K562 (cell line): Measurements from ENCODE around the gene KSR2. TPM values are rescaled to one million over a fixed set of nuclear protein-coding genes. Genes with fewer than 3 reads are reported as not detected.

Experiments used
- BCOR ChIP-seq: fragments of 450-650 bp; IDR thresholded peaks from 2 replicates; pipeline ENCODE4 v1.6.1; 2016
- EP400 ChIP-seq: fragments of 450-650 bp; IDR thresholded peaks from 2 replicates; pipeline ENCODE4 v1.6.1; 2017; ENCODE audit warnings: antibody characterized with exemption, mild to moderate bottlenecking, moderate library complexity
- MAFG ChIP-seq: fragments of 450-650 bp; conservative IDR thresholded peaks from 2 replicates; pipeline ENCODE4 v1.6.1; 2016; ENCODE audit warnings: missing genetic modification characterization, missing compliant biosample characterization
- MCM5 ChIP-seq: fragments of 450-650 bp; IDR thresholded peaks from 2 replicates; pipeline ENCODE4 v1.6.1; 2016; ENCODE audit warnings: low read depth
- MECOM ChIP-seq: fragments of 250-450 bp; sonication (Bioruptor Pico); IDR thresholded peaks from 2 replicates; pipeline ENCODE4 v1.8.0; 2022; ENCODE audit warnings: inconsistent platforms
- MIER1 ChIP-seq: fragments of 450-650 bp; IDR thresholded peaks from 2 replicates; pipeline ENCODE4 v1.6.1; 2016; ENCODE audit warnings: antibody characterized with exemption, mild to moderate bottlenecking, low read depth
- MTA1 ChIP-seq: fragments of 450-650 bp; IDR thresholded peaks from 2 replicates; pipeline ENCODE4 v1.6.1; 2017; ENCODE audit warnings: borderline replicate concordance
- MYBL2 ChIP-seq, 2 experiments: fragments of 450-650 bp in 1 of 2; sonication (generic) in 1 of 2; formaldehyde crosslinking in 1 of 2; IDR thresholded peaks; 2 replicates each; pipeline versions ENCODE4 v1.6.1 to v1.8.1; 2017 to 2022; ENCODE audit warnings: borderline replicate concordance in 1 of 2, inconsistent platforms in 1 of 2, low read depth in 1 of 2, mild to moderate bottlenecking in 1 of 2, missing genetic modification reagents in 1 of 2, moderate library complexity in 1 of 2
- PRPF4 ChIP-seq: fragments of 200-400 bp; formaldehyde crosslinking; IDR thresholded peaks from one replicate; pipeline ENCODE4 v1.6.1; 2017; ENCODE audit warnings: low read length, low read depth, mild to moderate bottlenecking; ENCODE audit not compliant: insufficient read depth, poor library complexity, severe bottlenecking
- RBM17 ChIP-seq: fragments of 200-400 bp; formaldehyde crosslinking; IDR thresholded peaks from 2 replicates; pipeline ENCODE4 v1.6.1; 2017; ENCODE audit warnings: low read depth, mild to moderate bottlenecking, low read length, borderline replicate concordance
- SREBF1 ChIP-seq: fragments of 150-350 bp; IDR thresholded peaks from 2 replicates; pipeline ENCODE4 v1.6.1; 2014; ENCODE audit warnings: antibody characterized with exemption, low read depth, low read length, borderline replicate concordance
- SRSF9 ChIP-seq: fragments of 200-400 bp; formaldehyde crosslinking; IDR thresholded peaks from 2 replicates; pipeline ENCODE4 v1.6.1; 2017; ENCODE audit warnings: low read depth, low read length, borderline replicate concordance
- TBL1XR1 ChIP-seq, 2 experiments: IDR thresholded peaks; 2 replicates each; pipeline ENCODE4 v1.6.1; 2012; ENCODE audit warnings: improper control_type of control experiment in 2 of 2, low read length in 2 of 2, mild to moderate bottlenecking in 1 of 2
- TEAD4 ChIP-seq, 2 experiments: sonication (generic) in 1 of 2; formaldehyde crosslinking in 1 of 2; IDR thresholded peaks; 2 replicates each; pipeline versions ENCODE4 v1.6.1 to v1.8.0; 2012 to 2022; ENCODE audit warnings: borderline replicate concordance in 1 of 2, inconsistent platforms in 1 of 2, low read length in 1 of 2, mild to moderate bottlenecking in 1 of 2, missing genetic modification reagents in 1 of 2
- YY1 ChIP-seq, 3 experiments: IDR thresholded peaks; 2 replicates each; pipeline ENCODE4 v1.6.1; 2011; ENCODE audit warnings: low read length in 2 of 3, mild to moderate bottlenecking in 2 of 3, moderate library complexity in 2 of 3, borderline replicate concordance in 1 of 3, control low read depth in 1 of 3, low read depth in 1 of 3; ENCODE audit not compliant: insufficient read depth in 3 of 3, insufficient replicate concordance in 2 of 3, control insufficient read depth in 1 of 3, insufficient read length in 1 of 3; ENCODE audit errors: extremely low read depth in 1 of 3
- ZEB2 ChIP-seq: fragments of 450-650 bp; IDR thresholded peaks from 2 replicates; pipeline ENCODE4 v1.6.1; 2016
- polyA plus RNA-seq, 8 experiments: library from polyadenylated mRNA; depleted of rRNA in 4 of 8; stranded (reverse) in 5 of 8; unstranded in 3 of 8; fragments of >200 nt; fragmentation: Nextera tagmentation in 2 of 8; fragmentation: Illumina TruSeq in 1 of 8; extraction: Ambion mirVana in 2 of 8; extraction: Trizol in 1 of 8; gene quantifications; 2 replicates each; pipeline versions ENCODE4 v1.2.1 to v1.2.3, GENCODE V29; 2011 to 2014; ENCODE audit warnings: inconsistent platforms in 1 of 8, missing spikeins in 1 of 8
- total RNA-seq, 7 experiments: library from RNA; depleted of rRNA in 6 of 7; stranded (reverse); fragments of >200 nt in 6 of 7; fragmentation: Illumina TruSeq in 2 of 7; extraction: Trizol in 2 of 7; gene quantifications; 2 replicates each; pipeline versions ENCODE4 v1.2.1 to v1.2.3, GENCODE V29; 2011 to 2021; ENCODE audit warnings: low replicate concordance in 1 of 7
- TF ChIP-seq, protein P1 (sequence below): fragments of 450-650 bp; formaldehyde crosslinking; IDR thresholded peaks from 2 replicates; pipeline ENCODE4 v1.4.0; 2020; ENCODE audit warnings: mild to moderate bottlenecking, moderate library complexity
- TF ChIP-seq, protein P2 (sequence below), 3 experiments: fragments of 200-800 bp in 1 of 3; fragments of 250-450 bp in 1 of 3; fragments of 450-650 bp in 1 of 3; sonication (Bioruptor Pico) in 1 of 3; sonication (Bioruptor generic) in 1 of 3; formaldehyde crosslinking in 1 of 3; IDR thresholded peaks; 2 replicates each; pipeline versions ENCODE4 v1.6.1 to v1.8.0; 2016 to 2022; ENCODE audit warnings: mild to moderate bottlenecking in 2 of 3, missing genetic modification characterization in 2 of 3, missing compliant biosample characterization in 1 of 3, moderate library complexity in 1 of 3
- TF ChIP-seq, protein P3 (sequence below): IDR thresholded peaks from 2 replicates; pipeline ENCODE4 v1.6.1; 2012; ENCODE audit warnings: low read depth, low read length, improper control_type of control experiment, borderline replicate concordance

KSR2 gene
- total and polyA plus RNA-seq, 9 of the 15 experiments (the other 6 are each of a cell fraction or from before 2014, with no cell fraction given) = not detected

DNA sequence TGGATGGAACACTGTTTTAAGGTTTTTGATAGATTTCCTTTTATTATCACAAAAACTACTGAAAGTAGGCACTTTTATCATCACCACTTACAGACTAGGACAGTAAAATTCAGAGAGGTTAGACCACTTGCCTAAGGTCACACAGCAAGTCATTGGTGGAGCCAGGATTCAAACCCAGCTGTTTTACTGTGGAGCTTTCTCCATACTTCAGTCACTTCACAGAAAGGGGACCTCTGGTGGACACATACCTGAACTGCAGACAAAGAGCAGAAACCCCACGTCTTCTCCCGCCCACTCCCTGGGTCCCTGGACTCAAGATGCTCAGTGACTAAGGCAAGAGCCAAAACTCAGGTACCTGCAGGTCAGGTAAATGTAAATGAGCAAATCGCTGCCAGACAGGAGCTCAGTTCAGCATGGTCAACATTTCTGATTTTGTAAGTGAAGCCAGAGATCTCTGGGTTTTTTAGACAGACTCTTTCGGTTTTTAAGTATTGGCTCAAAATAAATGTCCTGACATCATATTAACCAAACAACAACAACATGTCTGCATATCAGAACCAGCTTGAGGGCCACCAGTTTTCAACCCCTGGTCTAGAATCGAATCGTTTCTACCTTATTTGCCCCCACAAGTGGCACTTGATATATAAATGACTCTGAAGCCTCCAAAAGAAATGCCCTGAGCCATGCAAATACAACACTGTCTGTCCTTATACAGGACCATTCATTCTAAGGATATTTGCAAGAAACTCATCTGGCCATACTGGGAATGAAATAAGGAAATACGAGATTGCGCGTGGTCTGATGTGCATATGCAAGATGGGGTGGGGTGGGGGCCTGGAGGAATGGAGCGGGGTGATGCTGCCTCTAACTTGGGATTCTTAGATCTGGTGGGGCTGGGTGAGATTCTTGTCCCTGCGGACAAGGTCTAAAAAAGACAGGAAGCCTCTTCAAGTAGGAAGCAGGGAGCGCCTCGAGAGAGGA lies 110.9 kb downstream of the KSR2 start (continued):
- no peak for TF ChIP-seq PRPF4
- TF ChIP-seq MECOM (CRISPR knock-in tag) = no peak
- TF ChIP-seq, protein P1, sequence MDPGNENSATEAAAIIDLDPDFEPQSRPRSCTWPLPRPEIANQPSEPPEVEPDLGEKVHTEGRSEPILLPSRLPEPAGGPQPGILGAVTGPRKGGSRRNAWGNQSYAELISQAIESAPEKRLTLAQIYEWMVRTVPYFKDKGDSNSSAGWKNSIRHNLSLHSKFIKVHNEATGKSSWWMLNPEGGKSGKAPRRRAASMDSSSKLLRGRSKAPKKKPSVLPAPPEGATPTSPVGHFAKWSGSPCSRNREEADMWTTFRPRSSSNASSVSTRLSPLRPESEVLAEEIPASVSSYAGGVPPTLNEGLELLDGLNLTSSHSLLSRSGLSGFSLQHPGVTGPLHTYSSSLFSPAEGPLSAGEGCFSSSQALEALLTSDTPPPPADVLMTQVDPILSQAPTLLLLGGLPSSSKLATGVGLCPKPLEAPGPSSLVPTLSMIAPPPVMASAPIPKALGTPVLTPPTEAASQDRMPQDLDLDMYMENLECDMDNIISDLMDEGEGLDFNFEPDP (CRISPR knock-in tag) = no peak
- TF ChIP-seq MIER1 = no peak
- TF ChIP-seq SREBF1 = no peak
- TF ChIP-seq YY1 (IDR thresholded peaks at IDR 0.05; ENCODE audit: borderline replicate concordance in 1 of 3, control insufficient read depth in 1 of 3, extremely low read depth in 1 of 3, insufficient read depth in 3 of 3, insufficient read length in 1 of 3, insufficient replicate concordance in 2 of 3, low read depth in 1 of 3, low read length in 2 of 3) = no peak
- TF ChIP-seq TBL1XR1 (IDR thresholded peaks at IDR 0.05; ENCODE audit: low read length in 2 of 2) = no peak
- TF ChIP-seq, protein P2, sequence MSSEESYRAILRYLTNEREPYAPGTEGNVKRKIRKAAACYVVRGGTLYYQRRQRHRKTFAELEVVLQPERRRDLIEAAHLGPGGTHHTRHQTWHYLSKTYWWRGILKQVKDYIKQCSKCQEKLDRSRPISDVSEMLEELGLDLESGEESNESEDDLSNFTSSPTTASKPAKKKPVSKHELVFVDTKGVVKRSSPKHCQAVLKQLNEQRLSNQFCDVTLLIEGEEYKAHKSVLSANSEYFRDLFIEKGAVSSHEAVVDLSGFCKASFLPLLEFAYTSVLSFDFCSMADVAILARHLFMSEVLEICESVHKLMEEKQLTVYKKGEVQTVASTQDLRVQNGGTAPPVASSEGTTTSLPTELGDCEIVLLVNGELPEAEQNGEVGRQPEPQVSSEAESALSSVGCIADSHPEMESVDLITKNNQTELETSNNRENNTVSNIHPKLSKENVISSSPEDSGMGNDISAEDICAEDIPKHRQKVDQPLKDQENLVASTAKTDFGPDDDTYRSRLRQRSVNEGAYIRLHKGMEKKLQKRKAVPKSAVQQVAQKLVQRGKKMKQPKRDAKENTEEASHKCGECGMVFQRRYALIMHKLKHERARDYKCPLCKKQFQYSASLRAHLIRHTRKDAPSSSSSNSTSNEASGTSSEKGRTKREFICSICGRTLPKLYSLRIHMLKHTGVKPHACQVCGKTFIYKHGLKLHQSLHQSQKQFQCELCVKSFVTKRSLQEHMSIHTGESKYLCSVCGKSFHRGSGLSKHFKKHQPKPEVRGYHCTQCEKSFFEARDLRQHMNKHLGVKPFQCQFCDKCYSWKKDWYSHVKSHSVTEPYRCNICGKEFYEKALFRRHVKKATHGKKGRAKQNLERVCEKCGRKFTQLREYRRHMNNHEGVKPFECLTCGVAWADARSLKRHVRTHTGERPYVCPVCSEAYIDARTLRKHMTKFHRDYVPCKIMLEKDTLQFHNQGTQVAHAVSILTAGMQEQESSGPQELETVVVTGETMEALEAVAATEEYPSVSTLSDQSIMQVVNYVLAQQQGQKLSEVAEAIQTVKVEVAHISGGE (CRISPR knock-in tag; IDR thresholded peaks at IDR 0.05) = no peak
- TF ChIP-seq, protein P3, sequence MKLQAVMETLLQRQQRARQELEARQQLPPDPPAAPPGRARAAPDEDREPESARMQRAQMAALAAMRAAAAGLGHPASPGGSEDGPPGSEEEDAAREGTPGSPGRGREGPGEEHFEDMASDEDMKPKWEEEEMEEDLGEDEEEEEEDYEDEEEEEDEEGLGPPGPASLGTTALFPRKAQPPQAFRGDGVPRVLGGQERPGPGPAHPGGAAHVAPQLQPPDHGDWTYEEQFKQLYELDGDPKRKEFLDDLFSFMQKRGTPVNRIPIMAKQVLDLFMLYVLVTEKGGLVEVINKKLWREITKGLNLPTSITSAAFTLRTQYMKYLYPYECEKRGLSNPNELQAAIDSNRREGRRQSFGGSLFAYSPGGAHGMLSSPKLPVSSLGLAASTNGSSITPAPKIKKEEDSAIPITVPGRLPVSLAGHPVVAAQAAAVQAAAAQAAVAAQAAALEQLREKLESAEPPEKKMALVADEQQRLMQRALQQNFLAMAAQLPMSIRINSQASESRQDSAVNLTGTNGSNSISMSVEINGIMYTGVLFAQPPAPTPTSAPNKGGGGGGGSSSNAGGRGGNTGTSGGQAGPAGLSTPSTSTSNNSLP = no peak
- TF ChIP-seq MAFG (tag) = no peak
- TF ChIP-seq EP400 = no peak
- TF ChIP-seq SRSF9 = no peak
- no peak for TF ChIP-seq TEAD4 (IDR thresholded peaks at IDR 0.05; ENCODE audit: low read length)
- no peak for TF ChIP-seq TEAD4 (CRISPR knock-in tag; IDR thresholded peaks at IDR 0.05; ENCODE audit: borderline replicate concordance)
- TF ChIP-seq MTA1 = no peak
- TF ChIP-seq MCM5 = no peak
- no peak for TF ChIP-seq RBM17
- no peak for TF ChIP-seq MYBL2 (IDR thresholded peaks at IDR 0.05; ENCODE audit: low read depth)
- TF ChIP-seq MYBL2 (CRISPR knock-in tag; IDR thresholded peaks at IDR 0.05; ENCODE audit: borderline replicate concordance) = no peak
- TF ChIP-seq ZEB2 = no peak
- no peak for TF ChIP-seq BCOR
